HG02870 (cell line): Measurements from ENCODE around the gene RABL6.
"Not testable (repeated sequence)": the region's sequence is repeated elsewhere in the genome, so short reads cannot be mapped to it uniquely, and the experiment has no call there.

Experiments
- ATAC-seq: cut with Tn5 transposase; IDR thresholded peaks from one replicate; pipeline ENCODE4 v1.9.1; 2021; ENCODE audit warnings: mild to moderate bottlenecking, moderate library complexity; ENCODE audit not compliant: unreplicated experiment

The RABL6 gene

DNA sequence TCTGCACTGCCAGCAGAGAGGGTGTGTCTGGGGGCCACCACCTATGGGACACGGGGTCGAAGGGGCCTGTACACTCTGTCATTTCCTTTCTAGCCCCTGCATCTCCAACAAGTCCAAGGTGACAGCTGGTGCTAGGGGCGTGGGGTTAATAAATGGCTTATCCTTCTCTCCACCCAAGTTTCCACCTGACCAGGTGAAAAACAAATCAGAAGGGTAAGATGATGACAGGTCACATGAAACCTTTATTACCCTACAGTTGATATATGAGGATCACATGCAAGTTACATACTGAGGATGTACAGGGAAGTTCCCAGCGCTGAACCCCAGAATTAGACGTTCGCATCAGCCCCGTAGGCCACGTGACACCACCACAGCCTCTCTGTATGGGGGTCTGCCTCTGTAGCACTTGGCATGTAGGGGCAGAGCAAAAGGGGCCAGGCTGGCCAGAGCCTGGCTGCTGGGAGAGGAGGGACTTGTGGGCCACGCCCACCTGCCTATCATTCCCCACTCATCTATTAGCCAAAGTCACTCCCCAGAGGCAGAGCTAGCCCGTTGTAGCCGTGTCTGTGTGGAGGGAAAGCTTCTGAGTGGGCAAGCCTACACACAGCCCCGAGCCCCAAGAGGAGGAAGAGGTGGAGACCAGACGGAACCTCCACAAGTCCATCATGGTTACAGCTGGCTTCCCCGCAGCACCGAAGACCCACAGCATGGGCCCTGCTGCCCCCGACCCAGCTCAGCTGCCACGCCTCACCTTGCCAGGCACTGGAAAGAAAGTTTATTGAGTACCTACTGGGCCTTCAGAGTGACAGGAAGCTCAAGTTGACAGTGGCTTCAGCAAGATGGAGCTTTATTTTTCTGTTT is 14.4 kb upstream of the RABL6 start:
- no peak for ATAC-seq

- ATAC-seq: no peak
Observed at GRCh38 chr9:136794281-136794999, 13.3 kb upstream of the RABL6 start.

DNA sequence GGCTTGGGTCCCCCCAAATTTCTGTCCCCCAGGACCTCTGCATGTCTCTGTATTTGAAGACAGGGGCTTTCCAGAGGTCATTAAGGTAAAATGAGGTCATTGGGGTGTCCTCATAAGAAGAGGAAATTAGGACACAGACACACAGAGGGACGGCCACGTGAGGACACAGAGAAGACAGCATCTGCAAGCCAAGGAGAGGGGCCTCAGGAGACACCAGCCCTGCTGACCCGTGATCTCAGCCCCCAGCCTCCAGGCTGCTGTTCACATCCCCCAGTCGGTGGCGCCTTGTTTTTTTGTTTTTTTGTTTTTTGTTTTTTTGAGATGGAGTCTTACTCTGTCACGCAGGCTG is 12.8 kb upstream of the RABL6 start:
- no peak for ATAC-seq

DNA sequence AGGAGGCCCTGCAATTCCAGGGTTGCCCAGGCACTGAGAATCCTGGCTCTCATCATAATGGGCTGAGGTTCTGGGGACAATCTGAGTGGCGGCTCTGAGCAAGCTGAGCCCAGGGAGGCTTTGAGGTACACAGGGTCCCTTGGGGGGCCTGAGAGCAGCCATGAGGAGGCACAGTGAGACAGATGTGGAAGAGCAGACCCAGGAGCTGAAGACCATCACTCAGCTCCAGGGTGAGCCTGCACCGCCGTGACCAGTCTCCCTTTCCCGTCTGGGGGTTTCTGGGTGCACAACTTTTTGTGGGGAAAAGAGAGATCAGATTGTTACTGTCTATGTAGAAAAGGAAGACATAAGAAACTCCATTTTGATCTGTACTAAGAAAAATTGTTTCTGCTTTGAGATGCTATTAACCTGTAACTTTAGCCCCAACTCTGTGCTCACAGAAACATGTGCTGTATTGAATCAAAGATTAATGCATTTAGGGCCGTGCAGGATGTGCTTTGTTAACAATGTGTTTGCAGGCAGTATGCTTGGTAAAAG is 11.4 kb upstream of the RABL6 start, which contains the start of gene CCDC183:
Gene CCDC183, plus strand, starts transcription at position 101 of the 537 bp plus-strand sequence. Its CDS starts 60 bp downstream, at position 161.
- no peak for ATAC-seq

GRCh38 chr9:136796775-136797347 is 10.9 kb upstream of the RABL6 start:
- ATAC-seq: not testable (repeated sequence)

DNA sequence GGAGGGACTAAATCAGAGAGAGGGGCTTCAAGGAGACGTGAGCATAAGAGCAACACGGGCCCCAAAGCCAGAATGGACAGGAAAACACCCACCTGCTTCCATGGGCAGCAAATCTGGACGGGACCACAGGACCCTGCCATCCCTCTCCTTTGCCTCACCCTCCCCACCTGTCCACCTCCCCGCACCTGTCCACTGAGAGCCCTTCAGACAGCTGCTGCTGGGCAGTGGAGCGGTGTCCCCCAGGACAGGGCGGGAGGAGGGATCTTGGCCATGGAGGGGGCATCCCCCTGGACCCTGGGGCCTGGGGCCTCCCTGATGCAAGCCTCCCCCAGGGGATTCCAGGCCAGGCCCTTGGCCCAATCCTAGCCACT is 9.1 kb upstream of the RABL6 start:
- ATAC-seq: no peak

DNA sequence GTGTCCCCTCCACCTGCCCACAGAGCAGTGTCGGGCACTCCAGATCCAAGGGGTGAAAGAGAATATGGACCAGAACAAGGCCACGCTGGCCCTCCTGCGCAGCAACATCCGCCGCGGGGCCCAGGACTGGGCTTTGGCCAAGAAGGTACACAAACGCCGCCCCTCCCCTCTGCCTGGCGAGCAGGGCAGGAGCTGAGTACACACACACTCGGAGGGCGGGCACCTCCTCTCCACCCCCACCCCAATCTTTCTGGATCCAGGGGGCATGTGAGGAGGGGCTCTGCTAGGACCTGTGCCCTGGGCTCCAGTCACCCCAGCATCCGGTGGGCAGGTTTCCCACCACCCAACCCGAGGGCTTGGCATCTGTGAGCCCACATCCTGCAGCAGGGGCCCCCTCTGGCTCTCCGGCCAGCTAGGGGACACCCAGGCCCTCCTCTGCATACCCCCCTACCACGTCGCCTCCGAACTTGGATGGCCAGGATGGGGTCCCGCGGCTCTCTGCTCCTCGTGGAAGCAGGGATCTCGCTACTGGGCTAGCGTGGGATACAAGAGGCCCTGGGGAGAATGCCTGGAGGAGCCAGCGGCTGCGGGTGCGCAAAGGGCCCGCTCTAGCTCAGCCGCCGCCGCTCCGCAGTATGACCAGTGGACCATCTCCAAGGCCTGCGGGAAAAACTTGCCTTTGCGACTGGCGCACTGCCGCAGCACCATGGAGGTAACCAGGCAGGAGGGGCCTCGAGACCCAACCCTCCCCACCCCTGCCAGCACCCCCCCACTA is 8.5 kb upstream of the RABL6 start:
- no peak for ATAC-seq

GRCh38 chr9:136799854-136800657 is 7.7 kb upstream of the RABL6 start:
- no peak for ATAC-seq

DNA sequence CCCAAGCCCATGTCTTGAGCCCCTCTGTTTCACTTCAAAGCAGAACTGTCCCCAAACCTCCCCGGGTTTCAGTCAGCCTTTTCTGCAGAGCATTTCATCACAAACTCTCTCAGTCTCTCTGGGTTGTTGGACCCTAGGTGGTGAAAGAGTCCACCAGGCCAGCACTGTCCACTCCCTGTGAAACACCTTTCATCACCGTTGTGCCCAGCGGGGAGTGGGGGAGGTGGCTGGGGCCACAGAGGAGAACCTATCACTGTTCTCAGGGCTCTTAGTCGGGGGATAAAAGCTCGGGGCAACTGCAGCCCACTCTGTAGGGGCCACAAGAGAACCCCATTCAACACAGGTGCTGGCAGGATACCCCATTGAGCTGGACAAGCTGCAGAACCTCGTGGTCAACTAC is 5.4 kb upstream of the RABL6 start:
- no peak for ATAC-seq

DNA sequence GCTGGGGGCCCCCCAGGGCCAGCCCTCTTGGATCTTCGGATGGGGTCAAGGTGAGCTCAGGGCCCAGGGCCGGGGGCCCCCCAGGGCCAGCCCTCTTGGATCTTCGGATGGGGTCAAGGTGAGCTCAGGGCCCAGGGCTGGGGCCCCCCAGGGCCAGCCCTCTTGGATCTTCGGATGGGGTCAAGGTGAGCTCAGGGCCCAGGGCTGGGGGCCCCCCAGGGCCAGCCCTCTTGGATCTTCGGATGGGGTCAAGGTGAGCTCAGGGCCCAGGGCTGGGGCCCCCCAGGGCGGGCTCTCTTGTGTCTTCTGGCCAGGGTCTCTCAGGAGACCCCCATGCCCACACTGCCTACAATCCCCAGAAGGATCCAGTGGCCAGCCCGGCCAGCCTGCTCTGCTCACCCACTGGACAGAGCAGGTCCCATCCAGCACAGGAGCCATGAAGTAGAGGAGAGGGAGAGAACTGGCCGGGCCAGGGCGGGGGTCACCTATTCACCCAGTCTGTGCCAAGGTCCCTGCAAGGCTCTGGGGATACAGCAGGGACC is 4.7 kb upstream of the RABL6 start:
- not testable (repeated sequence) for ATAC-seq

DNA sequence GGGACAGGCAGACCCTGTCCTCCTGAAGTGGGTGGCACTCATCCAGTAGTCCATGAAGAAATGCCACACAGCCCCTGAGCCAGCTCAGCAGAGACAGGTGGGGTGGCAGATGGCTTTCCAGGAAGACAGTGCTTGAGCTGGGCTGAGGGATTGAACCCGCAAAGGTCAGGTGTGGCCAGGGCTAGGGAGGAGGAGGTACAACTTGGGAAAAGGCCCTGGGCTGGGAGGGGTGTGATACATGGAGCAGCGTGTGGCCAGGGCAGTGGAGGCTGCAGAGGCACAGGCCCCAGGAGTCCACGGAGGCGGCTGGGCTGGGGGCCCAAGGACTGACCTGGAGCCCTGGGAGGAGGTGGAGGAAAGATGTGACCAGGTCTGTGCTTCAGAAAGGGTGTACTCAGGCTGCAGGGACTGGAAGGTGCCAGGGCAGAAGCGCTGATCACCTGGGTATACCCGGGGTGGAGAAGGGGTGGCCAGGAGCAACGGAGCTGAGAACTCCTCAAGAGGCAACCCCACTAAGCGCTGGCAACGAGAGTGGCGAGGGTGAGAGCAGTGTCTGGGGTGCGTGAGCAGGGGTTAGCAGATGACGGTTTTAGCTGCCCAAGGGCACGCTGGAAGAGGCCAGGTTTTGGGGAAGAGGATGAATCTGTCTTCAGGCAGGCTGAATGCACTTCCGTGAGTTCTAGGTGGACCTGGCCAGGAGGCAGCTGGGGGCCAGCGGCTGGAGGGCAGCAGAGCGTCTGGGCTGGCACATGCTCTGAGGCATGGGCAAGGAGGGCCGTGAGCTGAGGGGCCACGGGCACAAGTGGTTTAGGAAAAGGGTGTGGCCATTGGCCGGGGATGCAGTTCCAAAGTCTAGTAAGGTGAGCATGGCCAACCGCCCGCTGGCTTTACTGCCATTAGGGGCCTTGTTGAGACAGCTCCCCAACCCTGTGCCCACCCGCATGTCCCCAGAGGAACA is 3.9 kb upstream of the RABL6 start:
- ATAC-seq: no peak

DNA sequence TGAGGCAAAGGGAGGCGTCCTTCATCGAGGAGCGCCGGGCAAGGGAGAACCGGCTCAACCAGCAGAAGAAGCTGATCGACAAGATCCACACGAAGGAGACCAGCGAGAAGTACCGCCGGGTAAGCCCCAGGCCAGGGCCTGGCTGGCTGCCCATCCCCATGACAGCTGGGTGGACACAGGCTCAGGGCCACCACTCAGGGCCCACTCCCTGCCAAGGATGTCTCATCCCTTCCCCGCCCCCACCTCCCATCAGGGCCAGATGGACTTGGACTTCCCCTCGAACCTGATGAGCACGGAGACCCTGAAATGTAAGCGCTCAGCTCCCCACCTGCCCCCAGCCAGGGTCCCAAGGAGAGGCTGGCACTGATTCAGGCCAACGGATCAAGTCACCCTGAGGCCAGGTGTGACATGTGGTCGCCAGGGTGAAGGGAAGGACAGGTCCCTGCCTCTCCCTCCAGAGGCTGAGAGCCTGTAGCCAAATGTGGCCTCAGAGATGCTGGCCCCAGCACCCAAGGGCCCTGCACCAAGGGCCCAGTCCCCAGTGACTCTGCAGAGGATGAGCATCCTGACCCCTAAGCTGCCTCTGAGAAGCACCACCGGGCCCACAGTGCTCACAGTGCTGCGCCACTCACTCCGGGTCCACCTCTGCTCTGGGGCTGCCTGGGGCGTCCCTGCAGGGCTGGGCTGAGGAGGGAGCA is 3.1 kb upstream of the RABL6 start:
- no peak for ATAC-seq

DNA sequence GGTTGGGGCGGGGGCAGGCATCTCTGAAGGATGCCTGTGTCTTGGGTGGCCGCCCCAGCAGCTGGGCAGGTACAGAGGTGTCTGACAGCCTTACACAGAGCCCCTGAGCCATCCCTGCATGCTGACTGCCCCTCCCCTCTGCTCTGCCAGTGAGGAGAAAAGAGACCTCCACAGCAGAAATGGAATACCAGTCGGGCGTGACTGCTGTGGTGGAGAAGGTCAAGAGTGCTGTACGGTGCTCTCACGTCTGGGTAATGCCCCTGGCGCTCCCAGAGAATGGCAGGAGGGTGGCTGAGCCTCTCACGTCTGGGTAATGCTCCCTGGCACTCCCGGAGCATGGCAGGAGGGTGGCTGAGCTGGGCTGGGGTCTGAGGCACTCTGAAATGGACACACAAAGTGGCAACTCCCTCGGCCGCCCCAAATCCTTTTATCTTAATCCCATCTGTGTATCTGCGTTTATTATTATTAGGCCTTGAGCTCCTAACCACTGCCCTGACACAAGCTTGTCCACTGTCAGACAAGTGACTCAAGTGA is 2.5 kb upstream of the RABL6 start:
- ATAC-seq: no peak

GRCh38 chr9:136806067-136806466 is 1.7 kb upstream of the RABL6 start:
- no peak for ATAC-seq

DNA sequence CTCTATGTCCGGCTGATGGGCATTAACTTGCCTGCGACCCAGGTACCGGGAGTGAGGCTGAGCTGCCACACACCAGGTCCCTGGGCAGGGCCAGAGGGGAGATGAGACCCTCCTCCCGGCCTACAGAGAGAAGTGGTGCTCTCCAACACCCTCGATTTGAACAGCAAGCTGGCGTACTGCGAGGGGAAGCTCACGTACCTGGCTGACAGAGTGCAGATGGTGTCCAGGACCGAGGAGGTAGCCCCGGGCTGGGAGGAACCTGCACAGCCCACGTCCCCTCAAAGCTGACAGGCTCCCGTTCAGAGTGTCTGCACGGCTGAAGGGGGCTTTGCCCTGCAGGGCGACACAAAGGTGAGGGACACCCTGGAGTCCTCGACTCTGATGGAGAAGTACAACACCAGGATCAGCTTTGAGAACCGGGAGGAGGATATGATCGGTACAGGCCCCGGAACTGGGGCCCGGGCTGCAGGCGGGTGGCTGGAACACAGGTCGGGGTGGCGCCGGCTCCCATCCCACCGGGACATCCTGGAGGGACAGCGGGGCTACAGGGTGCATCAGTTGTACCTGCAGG is 1.0 kb upstream of the RABL6 start:
- ATAC-seq: no peak

GRCh38 chr9:136808075-136808805 is 492 bp downstream of the RABL6 start:
- peak; percentile 29 for ATAC-seq

DNA sequence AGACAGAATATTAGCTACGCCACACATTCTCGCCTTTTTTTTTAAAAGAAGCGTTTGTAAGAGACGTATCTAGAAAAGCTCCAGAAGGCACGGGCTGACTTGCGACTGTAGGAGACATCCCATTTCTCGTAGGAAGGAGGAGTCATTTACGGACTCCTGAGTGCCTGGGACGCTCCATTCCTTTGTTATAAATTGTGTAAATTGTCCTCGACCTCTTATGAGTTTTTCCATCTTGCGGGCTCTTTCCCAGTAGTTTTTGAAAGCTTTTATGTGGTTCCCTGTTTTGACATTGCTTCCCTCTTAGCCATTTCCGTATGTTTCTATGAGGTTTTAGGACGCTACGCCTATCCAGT is 1.0 kb downstream of the RABL6 start:
- no peak for ATAC-seq
